Naive B cell (primary cell): ENCODE measurements around the gene COL23A1. TPM values are rescaled to one million over a fixed set of nuclear protein-coding genes. Genes with fewer than 3 reads are reported as not detected.

ENCODE experiments used
- ATAC-seq, 2 donors: fragments of 150-1000 bp; cut with Tn5 transposase; 2 replicates each; pipeline ENCODE4 v1.10.0; 2021; ENCODE audit warnings: low read depth in 2 of 2, mild to moderate bottlenecking in 2 of 2, moderate library complexity in 2 of 2
- DNase-seq: peaks from one replicate; pipeline ENCODE4 v3.0.0; 2022
- H3K27ac Mint-ChIP-seq, 6 donors: one replicate each; pipeline ENCODE4 v1.8.0; 2020 to 2022; ENCODE audit warnings: mild to moderate bottlenecking in 6 of 6, mixed read lengths in 6 of 6, moderate library complexity in 5 of 6, inconsistent platforms in 2 of 6
- H3K27me3 Mint-ChIP-seq, 3 donors: one replicate each; pipeline ENCODE4 v1.8.0; 2021 to 2022; ENCODE audit warnings: mixed read lengths in 3 of 3, mild to moderate bottlenecking in 1 of 3
- H3K36me3 Mint-ChIP-seq, 2 donors: one replicate each; pipeline ENCODE4 v1.8.0; 2020 to 2022; ENCODE audit warnings: mixed read lengths in 2 of 2, inconsistent platforms in 1 of 2, mild to moderate bottlenecking in 1 of 2
- H3K4me1 Mint-ChIP-seq, 3 donors: one replicate each; pipeline ENCODE4 v1.8.0; 2020 to 2022; ENCODE audit warnings: mixed read lengths in 3 of 3, inconsistent platforms in 1 of 3, mild to moderate bottlenecking in 1 of 3, moderate library complexity in 1 of 3
- H3K4me3 Mint-ChIP-seq, 8 donors: one replicate each; pipeline ENCODE4 v1.8.0; 2020 to 2022; ENCODE audit warnings: mild to moderate bottlenecking in 8 of 8, mixed read lengths in 8 of 8, moderate library complexity in 8 of 8, inconsistent platforms in 2 of 8
- H3K9me3 Mint-ChIP-seq, 7 donors: one replicate each; pipeline ENCODE4 v1.8.0; 2020 to 2022; ENCODE audit warnings: mixed read lengths in 7 of 7, mild to moderate bottlenecking in 5 of 7, inconsistent platforms in 2 of 7, moderate library complexity in 1 of 7
- polyA plus RNA-seq, 6 donors: library from polyadenylated mRNA; unstranded; fragments of 300-500 nt; fragmentation: Illumina TruSeq; gene quantifications; one replicate each; pipeline ENCODE4 v1.2.3, GENCODE V29; 2021; ENCODE audit warnings: low read depth in 6 of 6

Gene COL23A1
- polyA plus RNA-seq, 6 donors from 2014 or later, result 0.16 TPM; not detected in 5

GRCh38 chr5:178403956-178404600, 186.1 kb downstream of the COL23A1 start:
- ATAC-seq (no peak), DNase-seq (no peak)
- Mint-ChIP-seq H3K4me3 (no peak overlapping the region), H3K4me1 (no peaks in the 10 kb centered on the region), H3K27me3 (peaks cover 10 to 33% (median 15%) of the 10 kb centered on the region in 3 donors), H3K27ac (no peak overlapping the region), H3K36me3 (peaks cover 5 to 19% of the 10 kb centered on the region in 2 donors), H3K9me3 (peaks cover 11 to 31% (median 20%) of the 10 kb centered on the region in 7 donors)

- H3K27me3 Mint-ChIP-seq, result peaks cover 10 to 33% (median 15%) of the 10 kb centered on the region in 3 donors
- DNase-seq, result no peak
- H3K4me3 Mint-ChIP-seq, result no peak overlapping the region
- peaks cover 11 to 29% (median 19%) of the 10 kb centered on the region in 7 donors for H3K9me3 Mint-ChIP-seq
- H3K36me3 Mint-ChIP-seq, result peaks cover 5 to 19% of the 10 kb centered on the region in 2 donors
- no peak for ATAC-seq
- H3K4me1 Mint-ChIP-seq, result no peaks in the 10 kb centered on the region
- no peak overlapping the region for H3K27ac Mint-ChIP-seq
Measured at GRCh38 chr5:178403351-178403750, 186.8 kb downstream of the COL23A1 start.

GRCh38 chr5:178399701-178400095, 190.5 kb downstream of the COL23A1 start:
- Mint-ChIP-seq H3K36me3 (no peaks in the 10 kb centered on the region), H3K9me3 (peaks cover 0 to 9% (median 7%) of the 10 kb centered on the region in 7 donors), H3K27me3 (peaks cover 5 to 15% (median 15%) of the 10 kb centered on the region in 3 donors), H3K27ac (no peak overlapping the region), H3K4me3 (no peak overlapping the region), H3K4me1 (no peaks in the 10 kb centered on the region)
- ATAC-seq (no peak), DNase-seq (no peak)

DNA sequence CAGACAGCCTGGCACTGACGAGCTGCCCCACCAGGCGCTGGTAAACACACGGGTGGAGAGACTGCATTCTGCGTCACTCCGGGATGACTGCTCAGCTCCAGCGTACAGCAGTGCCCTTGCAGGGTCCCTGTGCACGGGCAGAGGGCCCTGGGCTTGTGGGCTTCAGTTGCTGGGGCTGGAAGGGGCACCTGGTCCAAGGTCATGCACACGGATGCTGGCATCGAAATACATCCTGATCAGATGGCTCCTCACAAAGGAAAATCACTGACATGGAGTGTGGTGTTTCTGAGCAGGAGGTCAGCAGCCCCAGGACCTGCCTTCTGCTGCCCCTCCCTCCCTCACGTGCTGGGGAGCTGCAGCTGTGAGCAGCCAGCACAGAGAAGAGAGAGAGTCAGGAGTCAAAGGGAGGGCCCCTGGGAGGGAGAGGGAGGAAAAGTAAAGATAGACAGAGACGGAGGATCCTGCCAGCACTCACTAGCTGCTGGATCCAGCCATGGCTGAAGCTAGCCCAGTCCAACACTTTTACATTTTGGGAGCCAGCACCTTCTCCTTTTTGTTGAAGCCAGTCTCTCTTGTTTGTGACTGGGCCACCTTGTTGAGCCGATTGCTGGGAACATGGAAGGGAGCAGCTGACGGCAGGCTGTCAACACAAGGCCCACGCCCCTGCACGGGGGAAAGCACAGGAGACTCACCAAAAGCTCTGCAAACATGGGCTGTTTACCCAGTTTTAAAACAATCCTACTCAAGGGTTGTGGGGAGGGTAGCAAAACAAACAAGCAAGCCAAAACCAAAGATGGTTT, 191.1 kb downstream of the COL23A1 start:
- ATAC-seq (no peak), DNase-seq (no peak)
- peaks cover 4 to 14% (median 11%) of the 10 kb centered on the region in 3 donors for H3K27me3 Mint-ChIP-seq
- H3K36me3 Mint-ChIP-seq, result no peaks in the 10 kb centered on the region
- H3K27ac Mint-ChIP-seq, result peak overlapping the region in 1 of 6 donors; percentile 63
- H3K4me3 Mint-ChIP-seq, result no peak overlapping the region
- H3K9me3 Mint-ChIP-seq, result peaks cover 0 to 7% (median 6%) of the 10 kb centered on the region in 7 donors
- no peaks in the 10 kb centered on the region for H3K4me1 Mint-ChIP-seq

- ATAC-seq (no peak), DNase-seq (no peak)
- Mint-ChIP-seq H3K9me3 (peaks cover 0 to 7% (median 4%) of the 10 kb centered on the region in 7 donors), H3K36me3 (no peaks in the 10 kb centered on the region), H3K4me1 (no peaks in the 10 kb centered on the region), H3K4me3 (no peak overlapping the region), H3K27me3 (peaks cover 5 to 8% (median 7%) of the 10 kb centered on the region in 3 donors), H3K27ac (no peak overlapping the region)
Measured at GRCh38 chr5:178396796-178397720, 193.1 kb downstream of the COL23A1 start.

GRCh38 chr5:178394074-178394473, 196.1 kb downstream of the COL23A1 start:
- no peak for ATAC-seq
- Mint-ChIP-seq H3K27me3 (peaks cover 10 to 18% (median 12%) of the 10 kb centered on the region in 3 donors), H3K27ac (no peak overlapping the region), H3K4me3 (no peak overlapping the region), H3K9me3 (no peaks in the 10 kb centered on the region), H3K36me3 (no peaks in the 10 kb centered on the region), H3K4me1 (no peaks in the 10 kb centered on the region)
- no peak for DNase-seq

GRCh38 chr5:178392931-178393394, 197.2 kb downstream of the COL23A1 start:
- ATAC-seq, result no peak
- Mint-ChIP-seq H3K4me1 (no peaks in the 10 kb centered on the region), H3K27me3 (peaks cover 11 to 18% (median 16%) of the 10 kb centered on the region in 3 donors), H3K4me3 (no peak overlapping the region), H3K9me3 (no peaks in the 10 kb centered on the region), H3K27ac (no peak overlapping the region), H3K36me3 (no peaks in the 10 kb centered on the region)
- DNase-seq, result no peak

- H3K4me1 Mint-ChIP-seq, result no peaks in the 10 kb centered on the region
Measured at GRCh38 chr5:178392386-178392785, 197.8 kb downstream of the COL23A1 start.

GRCh38 chr5:178391480-178391879, 198.7 kb downstream of the COL23A1 start:
- DNase-seq (no peak), ATAC-seq (no peak)
- Mint-ChIP-seq H3K4me3 (no peak overlapping the region), H3K27ac (peak overlapping the region in 1 of 6 donors; percentile 40), H3K4me1 (no peaks in the 10 kb centered on the region), H3K27me3 (peaks cover 18 to 28% (median 26%) of the 10 kb centered on the region in 3 donors), H3K9me3 (no peaks in the 10 kb centered on the region), H3K36me3 (no peaks in the 10 kb centered on the region)

More at GRCh38 chr5:178392386-178392785, 197.8 kb downstream of the COL23A1 start:
- ATAC-seq (no peak), DNase-seq (no peak)
- H3K36me3 Mint-ChIP-seq, result no peaks in the 10 kb centered on the region
- H3K9me3 Mint-ChIP-seq, result no peaks in the 10 kb centered on the region
- H3K4me3 Mint-ChIP-seq, result no peak overlapping the region
- peaks cover 13 to 20% (median 19%) of the 10 kb centered on the region in 3 donors for H3K27me3 Mint-ChIP-seq
- H3K27ac Mint-ChIP-seq, result peak overlapping the region in 1 of 6 donors; percentile 35

DNA sequence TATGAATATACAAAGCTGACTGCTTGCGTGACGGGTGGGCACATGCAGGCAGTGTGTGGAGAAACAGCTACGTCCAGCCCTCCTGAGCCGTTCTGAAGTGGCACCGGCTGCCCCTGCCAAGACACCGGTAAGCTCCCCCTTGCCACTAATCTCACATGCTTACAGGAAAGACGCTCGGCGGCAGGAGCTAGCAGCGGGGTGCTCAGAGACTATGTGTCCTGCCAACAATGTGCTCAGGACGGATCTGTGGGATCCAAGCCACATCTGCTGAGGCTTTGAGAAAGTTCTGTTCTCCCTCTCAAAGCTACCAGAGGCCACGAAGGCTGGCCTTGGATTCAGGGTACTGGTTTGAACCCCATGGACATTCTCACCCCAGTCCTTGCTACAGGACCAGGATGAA, 200.4 kb downstream of the COL23A1 start:
- no peak for DNase-seq
- no peaks in the 10 kb centered on the region for H3K36me3 Mint-ChIP-seq
- H3K9me3 Mint-ChIP-seq, result no peaks in the 10 kb centered on the region
- H3K27me3 Mint-ChIP-seq, result peaks cover 21 to 34% (median 28%) of the 10 kb centered on the region in 3 donors
- H3K27ac Mint-ChIP-seq, result no peak overlapping the region
- no peak for ATAC-seq
- H3K4me1 Mint-ChIP-seq, result no peaks in the 10 kb centered on the region
- no peak overlapping the region for H3K4me3 Mint-ChIP-seq

GRCh38 chr5:178389026-178389729, 201.0 kb downstream of the COL23A1 start:
- no peak for DNase-seq
- Mint-ChIP-seq H3K27ac (peak overlapping the region in 1 of 6 donors; percentile 41), H3K27me3 (peaks cover 21 to 37% (median 28%) of the 10 kb centered on the region in 3 donors), H3K36me3 (no peaks in the 10 kb centered on the region), H3K4me3 (no peak overlapping the region), H3K9me3 (no peaks in the 10 kb centered on the region), H3K4me1 (no peaks in the 10 kb centered on the region)
- ATAC-seq, result no peak

- ATAC-seq (no peak), DNase-seq (no peak)
- Mint-ChIP-seq H3K9me3 (no peaks in the 10 kb centered on the region), H3K27me3 (peaks cover 21 to 33% (median 28%) of the 10 kb centered on the region in 3 donors), H3K27ac (no peak overlapping the region), H3K36me3 (no peaks in the 10 kb centered on the region), H3K4me1 (no peaks in the 10 kb centered on the region), H3K4me3 (no peak overlapping the region)
Measured at GRCh38 chr5:178388386-178389025, 201.7 kb downstream of the COL23A1 start.
